PFSK-1 (cell line): Measurements from ENCODE around the gene PBX4.

Experiments used
- FOXP2 ChIP-seq: optimal IDR thresholded peaks from 2 replicates; pipeline ENCODE3; 2011; ENCODE audit warnings: borderline replicate concordance, control low read depth, inconsistent platforms; ENCODE audit not compliant: insufficient read depth; ENCODE audit errors: extremely low read length, extremely low read depth
- POLR2AphosphoS5 ChIP-seq: IDR thresholded peaks from 2 replicates; pipeline ENCODE4 v1.6.1; 2012; ENCODE audit warnings: low read depth, mild to moderate bottlenecking, control low read depth, low read length, moderate library complexity
- REST ChIP-seq, 2 experiments: IDR thresholded peaks; 2 replicates each; pipeline versions ENCODE4 v1.6.1 to v1.8.0; 2011 to 2012; ENCODE audit warnings: low read depth in 2 of 2, low read length in 2 of 2, control low read depth in 1 of 2, inconsistent platforms in 1 of 2, mild to moderate bottlenecking in 1 of 2, moderate library complexity in 1 of 2; ENCODE audit not compliant: insufficient read depth in 1 of 2
- SIN3A ChIP-seq: IDR thresholded peaks from 2 replicates; pipeline ENCODE4 v1.6.1; 2012; ENCODE audit warnings: mild to moderate bottlenecking, low read length, moderate library complexity, borderline replicate concordance; ENCODE audit not compliant: insufficient read depth
- TAF1 ChIP-seq: IDR thresholded peaks from 2 replicates; pipeline ENCODE4 v1.6.1; 2012; ENCODE audit warnings: low read length, control low read depth, borderline replicate concordance; ENCODE audit not compliant: insufficient read depth

PBX4 gene

GRCh38 chr19:19595171-19595701 is 23.3 kb downstream of the PBX4 start:
- TF ChIP-seq SIN3A (no peak), TAF1 (no peak), REST (IDR thresholded peaks at IDR 0.05; ENCODE audit: insufficient read depth in 1 of 2, low read depth in 2 of 2, low read length in 2 of 2) (no peak), FOXP2 (no peak), POLR2AphosphoS5 (no peak)

GRCh38 chr19:19594381-19594780 is 24.1 kb downstream of the PBX4 start:
- TF ChIP-seq POLR2AphosphoS5 (no peak), FOXP2 (no peak), REST (IDR thresholded peaks at IDR 0.05; ENCODE audit: insufficient read depth in 1 of 2, low read depth in 2 of 2, low read length in 2 of 2) (no peak)

GRCh38 chr19:19592690-19593089 is 25.8 kb downstream of the PBX4 start:
- TF ChIP-seq SIN3A (no peak), FOXP2 (no peak), REST (IDR thresholded peaks at IDR 0.05; ENCODE audit: insufficient read depth in 1 of 2, low read depth in 2 of 2, low read length in 2 of 2) (no peak), POLR2AphosphoS5 (no peak), TAF1 (no peak)

GRCh38 chr19:19591133-19591825 is 27.2 kb downstream of the PBX4 start:
- no peak for TF ChIP-seq SIN3A
- no peak for TF ChIP-seq POLR2AphosphoS5
- TF ChIP-seq REST (IDR thresholded peaks at IDR 0.05; ENCODE audit: insufficient read depth in 1 of 2, low read depth in 2 of 2, low read length in 2 of 2) = no peak
- no peak for TF ChIP-seq FOXP2
- TF ChIP-seq TAF1 = no peak

- TF ChIP-seq POLR2AphosphoS5 (no peak), SIN3A (no peak), TAF1 (no peak), FOXP2 (no peak), REST (IDR thresholded peaks at IDR 0.05; ENCODE audit: insufficient read depth in 1 of 2, low read depth in 2 of 2, low read length in 2 of 2) (no peak)
Measured at GRCh38 chr19:19588546-19588945, 29.9 kb downstream of the PBX4 start.
